HG02981 (cell line): ENCODE data around the gene ERAL1.
A peak's percentile ranks its signal among the peaks of the same experiment; 100 is the strongest.
"Not testable (repeated sequence)": the region's sequence is repeated elsewhere in the genome, so short reads cannot be mapped to it uniquely, and the experiment has no call there.

Experiments used
- ATAC-seq: cut with Tn5 transposase; IDR thresholded peaks from one replicate; pipeline ENCODE4 v1.9.1; 2021; ENCODE audit warnings: mild to moderate bottlenecking, moderate library complexity; ENCODE audit not compliant: unreplicated experiment

ERAL1 gene

DNA sequence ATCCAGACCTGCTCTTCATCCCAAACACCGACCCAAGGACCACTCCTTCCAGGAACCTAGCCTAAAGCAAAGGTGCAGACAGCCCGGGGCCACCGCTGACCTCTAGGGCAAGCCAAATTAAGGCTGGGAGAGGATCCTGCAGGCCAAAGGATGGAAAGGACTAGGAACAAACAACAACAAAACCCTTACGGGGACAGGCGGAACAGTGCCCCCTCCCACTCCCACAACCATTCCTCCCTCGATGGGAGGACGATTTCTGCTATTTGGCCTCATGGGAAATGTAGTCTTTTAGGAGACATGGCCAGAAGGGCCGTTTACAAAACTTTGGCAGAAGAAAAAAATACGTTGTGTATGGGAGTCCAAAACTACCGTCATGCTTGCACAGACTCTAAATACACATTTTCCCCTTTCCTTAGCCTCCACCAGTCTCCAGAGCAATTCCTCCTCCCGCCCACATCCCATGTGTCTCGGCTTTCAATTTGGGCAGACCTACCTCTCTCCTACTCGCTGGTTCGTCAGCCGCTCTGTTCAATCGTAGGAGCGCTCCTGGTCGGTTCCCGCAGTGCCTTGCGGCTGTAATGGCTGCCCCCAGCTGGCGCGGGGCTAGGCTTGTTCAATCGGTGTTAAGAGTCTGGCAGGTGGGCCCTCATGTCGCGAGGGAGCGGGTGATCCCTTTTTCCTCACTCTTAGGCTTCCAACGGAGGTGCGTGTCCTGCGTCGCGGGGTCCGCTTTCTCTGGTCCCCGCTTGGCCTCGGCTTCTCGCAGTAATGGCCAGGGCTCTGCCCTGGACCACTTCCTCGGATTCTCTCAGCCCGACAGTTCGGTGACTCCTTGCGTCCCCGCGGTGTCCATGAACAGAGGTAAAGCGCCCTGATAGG lies at the start of gene ERAL1:
ERAL1 (plus strand) TSS at position 560 of the 879 bp plus-strand sequence; CDS start at position 579, 19 bp downstream.
- peak; percentile 96 for ATAC-seq

DNA sequence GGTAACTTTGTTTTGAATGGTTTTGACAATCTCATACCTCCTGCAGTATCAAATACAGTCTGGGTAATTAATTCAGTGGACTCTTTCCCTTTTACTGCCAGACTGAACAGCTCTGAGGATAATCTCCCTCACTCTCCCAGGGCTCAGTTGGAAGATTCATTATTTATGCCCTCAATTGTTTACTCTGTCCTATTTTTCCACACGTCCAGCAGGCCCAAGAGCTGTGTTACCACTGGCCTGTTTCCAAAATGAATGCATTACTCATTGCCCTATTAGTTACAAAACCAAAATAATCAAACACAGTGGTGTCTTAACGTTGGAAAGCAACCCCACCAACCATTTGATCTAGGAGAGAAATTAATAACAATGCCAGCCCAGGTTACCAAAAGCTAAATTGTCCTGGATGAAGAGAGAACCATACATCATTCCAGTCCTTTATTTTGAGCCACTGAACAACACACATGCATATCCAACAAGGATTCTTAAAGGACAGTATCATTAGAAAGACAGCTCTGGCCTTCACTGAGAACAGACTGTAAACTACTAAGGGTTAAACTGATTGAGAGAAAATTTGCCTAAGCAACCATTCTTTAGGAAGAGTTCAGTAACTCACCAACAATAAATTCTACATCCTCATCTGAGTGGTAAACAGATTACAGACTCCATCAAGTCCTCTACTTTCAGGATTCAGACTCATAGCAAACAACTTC lies 46.7 kb upstream of the ERAL1 start:
- ATAC-seq: no peak

DNA sequence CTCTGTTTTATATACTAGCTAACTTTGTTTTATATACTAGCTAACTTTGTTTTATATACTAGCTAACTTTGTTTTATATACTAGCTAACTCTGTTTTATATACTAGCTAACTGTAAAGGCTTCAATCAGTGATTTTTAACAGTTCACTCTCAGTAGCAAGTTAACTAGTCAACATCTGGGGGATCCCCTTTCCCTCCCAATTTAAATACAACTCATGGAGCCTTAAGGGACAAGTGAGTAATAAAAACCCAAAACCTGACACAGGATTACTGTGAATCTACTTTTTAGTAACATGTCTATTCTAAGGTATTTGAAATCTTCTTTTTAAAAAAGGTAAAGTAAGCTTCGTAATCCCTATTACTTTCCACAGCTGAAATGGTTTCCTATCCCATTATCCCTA lies 44.4 kb upstream of the ERAL1 start:
- no peak for ATAC-seq

DNA sequence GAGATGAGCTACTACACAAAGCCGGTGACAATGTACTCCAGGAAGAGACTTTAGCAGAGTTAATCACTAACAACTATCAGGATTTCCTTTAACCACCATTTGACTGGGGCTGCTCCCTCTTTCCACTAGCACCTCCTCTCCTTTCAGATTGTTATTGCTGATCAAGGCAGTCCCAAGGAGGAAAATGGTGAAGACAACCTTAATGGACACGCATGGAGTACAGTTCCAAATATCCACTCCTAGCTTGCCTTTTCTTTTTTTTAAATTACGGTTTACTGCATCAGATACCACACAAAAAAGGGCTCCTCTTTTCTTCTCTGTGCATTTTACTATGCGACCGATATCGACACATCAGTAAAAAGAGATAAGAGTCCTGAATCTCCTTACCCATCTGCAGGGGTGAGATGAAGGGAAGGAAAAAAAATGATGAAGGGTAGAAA lies 43.1 kb upstream of the ERAL1 start:
- ATAC-seq: no peak

DNA sequence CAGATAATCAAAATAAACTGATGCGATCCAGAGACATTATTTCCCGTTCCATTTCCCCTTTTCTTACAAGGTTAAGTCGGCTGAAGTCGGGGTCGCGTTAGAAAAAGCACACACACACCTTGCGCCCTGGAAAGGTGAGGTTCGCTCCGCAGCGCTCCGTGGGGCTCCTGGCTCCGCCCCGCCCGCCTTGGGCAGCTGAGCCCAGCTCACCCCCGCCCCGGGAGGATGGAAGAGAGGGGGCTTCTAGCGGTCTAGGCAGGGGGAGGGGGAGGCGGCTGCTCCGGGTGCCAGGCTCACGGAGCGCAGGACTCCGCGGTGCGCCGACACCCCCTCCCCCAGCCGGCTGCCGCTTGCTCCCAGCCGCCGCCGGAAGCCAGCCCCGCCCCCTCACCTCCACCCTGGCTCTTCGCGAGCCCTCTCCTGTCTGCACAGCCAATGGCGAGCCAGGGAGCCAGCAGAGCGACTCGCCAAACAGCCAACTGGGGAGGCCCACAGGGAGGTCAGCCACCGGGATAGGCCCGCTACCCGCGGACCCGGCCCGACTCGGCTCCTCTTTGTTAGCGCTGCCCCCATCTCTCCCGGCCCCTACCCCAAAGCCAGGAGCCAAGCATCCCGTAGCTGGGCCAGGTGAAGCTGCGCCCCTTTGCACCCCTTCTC lies 42.6 kb upstream of the ERAL1 start:
- peak; percentile 98 for ATAC-seq

DNA sequence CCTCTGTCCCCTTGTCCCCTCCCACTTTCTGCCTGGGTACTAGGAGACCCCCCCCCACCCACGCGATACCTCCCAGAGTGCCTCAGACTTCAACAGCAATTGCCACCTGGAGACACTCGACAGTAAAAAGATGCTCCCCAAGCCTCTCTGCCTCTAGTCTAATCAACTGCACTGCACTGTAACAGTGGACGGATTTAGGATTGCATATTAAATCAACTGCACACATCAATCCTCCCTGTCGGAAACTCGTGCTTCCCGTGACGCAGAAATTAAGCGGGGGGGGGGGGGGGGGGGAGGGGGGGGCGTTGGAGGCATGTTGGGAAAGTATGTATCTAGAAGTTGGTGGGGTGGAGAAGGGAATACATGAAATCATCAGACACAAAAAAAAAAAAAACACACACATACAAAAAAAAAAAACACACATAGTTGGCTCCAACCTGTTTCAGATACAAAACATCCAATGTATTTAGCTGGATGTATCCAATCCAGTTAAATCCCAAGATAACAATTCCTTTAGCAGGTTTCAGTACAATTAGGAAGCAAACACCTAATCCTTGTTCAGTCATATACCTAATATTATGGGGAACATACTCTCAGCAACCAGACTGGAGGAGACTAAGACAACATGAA lies 42.0 kb upstream of the ERAL1 start:
- peak; percentile 21 for ATAC-seq

DNA sequence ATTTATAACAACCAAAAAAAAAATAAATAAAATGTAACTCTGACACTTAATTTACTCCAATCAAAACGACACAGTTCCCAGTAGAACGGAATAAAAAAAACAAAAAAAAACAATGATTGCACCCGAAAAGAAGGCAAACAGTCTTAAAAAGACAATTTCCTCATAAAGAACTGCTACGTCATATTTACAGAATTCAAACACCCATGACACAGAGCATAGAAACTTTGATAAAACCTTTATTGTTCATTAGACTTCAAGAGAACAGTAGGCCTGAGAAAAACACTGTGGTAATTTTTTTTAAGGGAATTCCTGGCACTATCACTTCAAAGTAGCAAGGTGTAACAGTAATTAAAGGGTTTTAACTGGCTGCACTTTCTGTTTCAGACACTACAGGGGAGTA lies 38.3 kb upstream of the ERAL1 start:
- ATAC-seq: no peak

DNA sequence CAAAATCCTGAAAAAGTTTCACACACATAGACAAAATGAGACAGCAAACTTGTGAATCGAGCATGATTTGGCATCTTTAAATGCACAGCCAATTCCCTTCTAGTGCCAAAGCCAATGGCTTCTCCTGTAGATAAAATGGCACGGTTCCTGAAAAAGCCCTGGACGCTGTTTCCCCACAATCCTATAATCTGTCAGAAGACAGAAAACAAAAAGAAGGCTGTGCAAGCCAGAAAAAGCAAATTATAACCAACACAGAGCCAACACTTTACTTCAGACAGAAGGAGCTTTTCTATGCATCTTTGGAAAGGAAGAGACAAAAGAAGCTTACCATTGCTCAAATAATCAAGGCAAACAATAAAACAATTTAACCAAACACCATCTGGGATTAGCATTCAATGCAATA lies 36.0 kb upstream of the ERAL1 start:
- no peak for ATAC-seq

DNA sequence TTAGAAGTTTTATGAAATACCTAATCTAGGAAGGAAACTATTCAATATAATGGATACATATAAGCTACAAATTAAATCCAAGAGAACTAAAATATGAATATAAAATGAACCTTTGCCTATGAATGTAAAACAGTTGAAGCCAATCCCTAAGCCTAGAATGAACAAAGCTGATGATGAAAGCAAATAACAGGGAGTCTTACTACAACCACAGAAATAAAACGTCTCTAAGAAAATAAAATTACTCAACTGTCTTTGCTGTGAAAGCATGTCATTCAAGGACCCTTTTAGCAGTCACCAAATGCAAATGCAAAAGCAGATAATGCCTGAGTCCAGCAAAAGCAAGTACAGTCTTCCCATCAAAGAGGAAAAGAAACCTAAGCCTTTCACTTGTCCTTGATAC lies 35.2 kb upstream of the ERAL1 start:
- no peak for ATAC-seq

DNA sequence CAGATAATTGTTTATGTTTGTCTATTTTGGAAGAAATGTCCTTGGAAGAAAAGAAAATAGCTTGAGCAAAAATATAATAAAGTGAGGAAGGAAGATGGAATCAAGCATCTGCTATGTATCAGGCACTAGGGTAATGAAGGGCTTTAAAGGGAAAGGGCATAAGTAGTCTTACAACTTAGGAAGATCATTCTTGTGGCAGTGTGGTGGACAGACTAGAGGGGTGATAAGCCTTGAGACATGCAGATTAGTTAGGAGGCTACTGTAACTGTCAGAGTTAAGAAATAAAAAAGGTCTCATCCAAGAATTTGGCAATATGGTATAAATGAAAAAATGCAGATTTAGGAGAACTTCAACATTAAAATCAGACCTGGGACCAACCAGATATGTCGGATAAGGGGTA lies 27.1 kb upstream of the ERAL1 start:
- no peak for ATAC-seq

DNA sequence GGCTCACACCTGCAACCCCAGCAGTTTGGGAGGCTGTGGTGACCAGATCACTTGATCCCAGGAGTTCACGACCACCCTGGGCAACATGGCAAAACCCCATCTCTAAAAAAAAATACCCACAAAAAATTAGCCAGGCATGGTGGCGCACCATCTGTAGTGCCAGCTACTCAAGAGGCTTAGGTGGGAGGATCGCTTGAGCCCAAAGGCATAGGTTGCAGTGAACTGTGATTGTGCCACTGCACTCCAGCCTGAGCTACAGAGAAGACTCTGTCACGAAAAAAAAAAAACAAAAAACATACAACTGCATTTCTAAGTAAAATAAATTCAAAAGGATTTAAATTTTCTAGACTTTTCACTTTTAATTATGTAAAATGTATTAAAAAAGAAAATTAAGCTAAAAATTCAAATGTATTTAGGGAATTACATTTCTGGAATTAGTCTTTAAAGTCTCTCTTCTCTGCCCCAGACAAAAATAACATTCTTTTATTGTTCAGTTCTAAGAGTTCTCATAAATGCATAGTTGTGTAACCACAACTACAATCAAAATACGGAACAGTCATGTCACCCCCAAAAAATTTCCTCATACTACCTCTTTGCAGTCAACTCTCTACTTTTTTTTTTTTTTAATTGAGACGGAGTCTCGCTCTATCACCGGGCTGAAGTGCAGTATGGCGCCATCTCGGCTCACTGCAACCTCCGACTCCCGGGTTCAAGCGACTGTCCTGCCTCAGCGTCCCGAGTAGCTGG lies 26.3 kb upstream of the ERAL1 start:
- ATAC-seq: no peak

DNA sequence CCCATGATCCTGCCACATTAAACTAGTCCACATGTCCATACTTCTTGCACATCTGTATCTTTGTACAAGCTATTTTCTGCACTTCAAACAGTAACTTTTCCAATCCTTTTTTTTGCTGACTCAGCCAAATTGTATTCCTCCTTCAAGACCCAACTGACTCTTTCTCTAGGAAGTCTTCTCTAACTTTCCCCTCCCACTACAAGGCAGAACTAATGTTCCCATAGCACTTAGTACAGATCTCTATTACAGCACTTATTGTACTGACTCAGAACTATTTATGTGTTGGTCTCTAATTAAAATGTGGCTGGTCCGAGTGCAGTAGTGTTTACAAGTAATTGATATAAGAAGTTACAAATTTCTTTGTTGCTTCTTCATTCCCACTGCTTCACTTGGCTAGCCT lies 20.4 kb upstream of the ERAL1 start:
- ATAC-seq: no peak

DNA sequence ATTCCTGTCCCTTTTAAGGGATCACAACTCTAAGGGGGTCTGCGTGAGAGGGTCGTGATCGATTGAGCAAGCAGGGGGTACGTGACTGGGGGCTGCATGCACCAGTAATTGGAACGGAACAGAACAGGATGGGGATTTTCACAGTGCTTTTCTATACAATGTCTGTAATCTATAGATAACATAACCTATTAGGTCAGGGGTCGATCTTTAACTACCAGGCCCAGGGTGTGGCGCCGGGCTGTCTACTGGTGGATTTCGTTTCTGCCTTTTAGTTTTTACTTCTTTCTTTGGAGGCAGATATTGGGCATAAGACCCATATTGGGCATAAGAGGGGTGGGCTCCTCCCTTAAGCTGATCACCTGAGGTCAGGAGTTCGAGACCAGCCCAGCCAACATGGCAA lies 18.3 kb upstream of the ERAL1 start:
- not testable (repeated sequence) for ATAC-seq

DNA sequence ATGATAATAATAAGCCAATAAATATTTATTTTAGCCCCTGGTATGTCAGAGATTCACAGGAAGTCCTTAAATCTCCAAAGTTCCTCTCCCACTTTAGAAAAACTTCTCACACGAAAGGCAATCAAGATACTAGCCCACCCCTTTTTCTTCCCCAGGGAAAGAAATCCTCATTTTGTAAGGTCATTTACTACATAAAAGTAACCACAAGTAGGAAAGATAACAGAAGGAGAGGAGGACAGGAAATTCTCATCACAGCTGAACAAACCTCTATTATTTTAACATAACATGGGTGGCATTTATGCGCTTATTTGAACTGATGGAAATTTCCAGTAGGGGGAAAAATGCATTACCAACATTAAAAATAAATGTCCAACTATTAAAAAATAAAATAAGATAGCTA lies 15.6 kb upstream of the ERAL1 start:
- ATAC-seq: no peak

DNA sequence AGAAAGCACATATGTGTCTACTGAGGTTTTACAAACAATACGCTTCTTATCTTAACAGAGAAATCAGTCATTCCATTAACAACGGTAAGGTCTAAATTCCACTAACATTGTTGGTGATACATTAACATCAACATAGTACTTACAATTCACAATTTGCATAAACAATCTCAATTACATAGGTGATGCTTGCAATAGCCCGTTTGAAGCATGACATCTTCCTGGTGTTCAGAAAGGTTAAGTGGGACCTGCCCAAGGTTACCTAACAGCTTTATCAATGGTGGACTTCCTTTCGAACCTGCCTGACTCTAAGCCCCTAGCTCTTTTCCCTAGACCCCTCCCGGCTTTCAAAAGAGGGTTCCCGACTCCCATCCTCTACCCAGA lies 12.9 kb upstream of the ERAL1 start:
- ATAC-seq: no peak

DNA sequence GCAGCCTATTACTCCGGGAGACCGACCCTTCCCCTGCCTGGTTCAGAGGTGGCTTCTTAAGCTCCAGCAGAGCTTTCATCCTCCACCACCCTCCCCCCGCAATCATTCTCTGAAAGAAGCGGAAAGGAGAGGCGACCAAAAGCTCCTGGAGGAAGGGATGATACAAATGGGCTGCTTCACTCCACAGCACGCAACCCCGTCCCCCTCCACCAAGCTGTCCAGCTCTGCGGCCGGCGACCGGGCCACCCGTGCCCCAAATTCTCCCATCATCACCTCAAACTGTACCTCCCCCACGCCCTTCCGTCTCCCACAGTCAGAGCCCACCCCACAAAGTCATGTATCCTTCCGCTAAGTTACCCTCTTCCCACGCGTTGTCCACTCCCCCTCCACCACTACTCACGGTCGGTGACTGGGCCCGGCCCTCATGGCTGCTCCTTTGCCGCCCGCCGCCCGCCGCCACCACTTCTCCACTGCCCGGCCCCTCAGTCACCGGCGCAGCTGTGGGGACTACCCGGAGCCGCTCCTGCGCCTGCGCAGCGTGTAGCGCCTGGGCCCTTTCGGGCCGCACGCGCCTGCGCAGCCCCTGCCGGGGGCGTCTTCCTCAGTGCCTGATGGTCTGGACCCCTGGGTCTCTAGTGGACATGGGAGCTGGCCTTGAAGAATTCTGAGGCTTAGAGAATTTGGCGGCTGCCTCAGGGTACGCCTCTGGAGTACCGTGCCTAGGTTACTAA lies 12.4 kb upstream of the ERAL1 start, which contains the start of gene FAM222B:
FAM222B (minus strand) TSS at position 509 of the 731 bp plus-strand sequence. CDS start 76,123 bp downstream, outside the sequence.
- ATAC-seq: peak; percentile 77

DNA sequence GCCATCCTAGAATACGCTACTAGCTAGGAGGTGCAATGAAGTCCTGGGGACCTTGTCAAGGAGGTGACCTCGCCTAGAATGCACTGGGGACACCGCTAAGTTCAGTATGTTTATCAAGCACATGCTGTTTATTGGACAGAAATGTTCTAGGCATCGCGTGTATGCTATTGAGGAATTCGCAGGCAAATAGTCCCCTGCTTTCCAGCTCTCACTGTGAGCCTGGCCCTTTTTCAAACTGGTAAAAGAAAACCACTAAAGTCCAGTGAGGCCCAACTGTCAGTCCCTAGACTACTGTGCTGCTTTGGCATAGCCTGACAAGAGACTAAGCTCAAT lies 11.0 kb upstream of the ERAL1 start:
- no peak for ATAC-seq

DNA sequence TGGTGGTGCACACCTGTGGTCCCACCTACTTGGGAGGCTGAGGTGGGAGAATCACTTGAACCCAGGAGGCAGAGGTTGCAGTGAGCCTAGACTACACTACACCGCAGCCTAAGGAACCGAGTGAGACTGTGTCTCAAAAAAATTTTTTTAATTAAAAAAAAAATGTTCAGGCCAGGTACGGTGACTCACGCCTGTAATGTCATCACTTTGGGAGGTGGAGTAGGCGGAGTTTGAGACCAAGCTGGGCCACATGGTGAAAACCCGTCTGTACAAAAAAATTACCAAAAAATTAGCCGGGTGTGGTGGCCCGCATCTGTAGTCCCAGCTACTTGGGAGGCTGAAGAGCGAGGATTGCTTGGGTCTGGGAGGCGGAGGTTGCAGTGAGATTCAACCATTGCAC lies 8.6 kb upstream of the ERAL1 start:
- ATAC-seq: no peak

DNA sequence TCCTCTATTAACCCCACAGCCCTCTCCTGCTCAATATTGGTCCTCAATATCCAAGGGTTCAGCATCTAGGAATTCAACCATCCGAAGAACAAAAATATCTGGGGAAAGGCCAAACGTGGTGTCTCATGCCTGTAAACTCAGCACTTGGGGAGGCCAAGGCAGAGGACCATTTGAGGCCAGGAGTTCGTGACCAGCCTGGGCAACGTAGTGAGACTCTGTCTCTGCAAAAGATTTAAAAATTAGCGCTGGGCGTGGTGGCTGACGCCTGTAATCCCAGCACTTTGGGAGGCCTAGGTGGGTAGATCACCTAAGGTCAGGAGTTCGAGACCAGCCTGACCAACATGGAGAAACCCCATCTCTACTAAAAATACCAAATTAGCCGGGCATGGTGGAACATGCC lies 8.1 kb upstream of the ERAL1 start:
- ATAC-seq: not testable (repeated sequence)

DNA sequence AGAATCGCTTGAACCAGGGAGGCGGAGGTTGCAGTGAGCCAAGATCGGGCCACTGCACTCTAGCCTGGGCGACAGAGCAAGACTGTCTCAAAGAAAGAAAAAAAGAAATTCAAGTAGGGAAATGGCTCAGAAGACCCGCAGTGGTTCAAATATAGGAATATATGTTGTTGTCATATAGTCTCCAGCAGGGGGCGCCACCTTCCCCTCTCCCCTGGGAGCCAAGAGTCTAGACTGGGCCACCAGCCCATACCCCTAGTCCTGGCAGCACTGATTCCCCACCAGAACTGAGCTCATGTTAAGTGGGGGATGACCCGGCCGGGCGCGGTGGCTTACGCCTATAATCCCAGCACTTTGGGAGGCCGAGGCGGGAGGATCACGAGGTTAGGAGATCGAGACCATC lies 6.1 kb upstream of the ERAL1 start:
- ATAC-seq: not testable (repeated sequence)
